Aorta (tissue), 5 donors: Measurements from ENCODE around the gene TNFAIP2. TPM values are rescaled to one million over a fixed set of nuclear protein-coding genes. Genes with fewer than 3 reads are reported as not detected.
"Not testable (repeated sequence)": the region's sequence is repeated elsewhere in the genome, so short reads cannot be mapped to it uniquely, and the experiment has no call there.

Experiments used
- ATAC-seq: fragments of 200-7000 bp; cut with Tn5 transposase; one replicate; pipeline ENCODE4 v1.9.1; 2022; ENCODE audit warnings: moderate library complexity; ENCODE audit not compliant: low FRiP score
- DNase-seq, 2 donors: peaks; one replicate each; pipeline ENCODE4 v3.0.0-alpha.2; 2020
- H3K27ac ChIP-seq, 2 donors: one replicate each; pipeline ENCODE4 v1.5.1; 2013; ENCODE audit warnings: low read length in 2 of 2, mild to moderate bottlenecking in 2 of 2, moderate library complexity in 2 of 2, control low read depth in 1 of 2, inconsistent platforms in 1 of 2, low read depth in 1 of 2
- H3K27me3 ChIP-seq, 2 donors: one replicate each; pipeline ENCODE4 v1.6.1; 2013; ENCODE audit warnings: control low read depth in 1 of 2, low read length in 1 of 2, mild to moderate bottlenecking in 1 of 2, moderate library complexity in 1 of 2; ENCODE audit not compliant: insufficient read depth in 2 of 2, control insufficient read depth in 1 of 2
- H3K36me3 ChIP-seq, 2 donors: one replicate each; pipeline ENCODE4 v1.6.1; 2013; ENCODE audit warnings: control low read depth in 1 of 2, low read length in 1 of 2, mild to moderate bottlenecking in 1 of 2; ENCODE audit not compliant: insufficient read depth in 2 of 2, control insufficient read depth in 1 of 2
- H3K4me1 ChIP-seq, 2 donors: one replicate each; pipeline ENCODE4 v1.6.1; 2013; ENCODE audit warnings: low read length in 2 of 2, control low read depth in 1 of 2, mild to moderate bottlenecking in 1 of 2, moderate library complexity in 1 of 2; ENCODE audit not compliant: insufficient read depth in 2 of 2, control insufficient read depth in 1 of 2
- H3K4me3 ChIP-seq, 2 donors: one replicate each; pipeline ENCODE4 v1.5.1; 2013; ENCODE audit warnings: low read length in 2 of 2, control low read depth in 1 of 2, mild to moderate bottlenecking in 1 of 2
- H3K9me3 ChIP-seq: one replicate; pipeline ENCODE4 v1.6.1; 2013; ENCODE audit warnings: mild to moderate bottlenecking, low read length; ENCODE audit not compliant: control insufficient read depth
- WGBS, 2 donors: extraction: QIAGEN DNeasy Blood & Tissue Kit; methylation state at CpG; one replicate each; pipeline ENCODE4 v1.1.7; 2013; 5-methylcytosine and 5-hydroxymethylcytosine counted together
- intact Hi-C, 2 donors: fragments of 100-400 bp; cut with DNase I; formaldehyde crosslinking; loops; one replicate each; pipeline versions ENCODE4 v1.14.2 to v1.15.0; 2022
- polyA plus RNA-seq, 2 donors: library from polyadenylated mRNA; stranded (reverse); fragments of 200-250 nt; gene quantifications; one replicate each; pipeline ENCODE4 v1.2.3, GENCODE V29; 2013
- total RNA-seq, 2 donors: library from RNA; stranded (reverse); fragmentation: NEBNext Ultra II Directional; extraction: Animal tissue kit (Norgen Biotek cat#: 25700); gene quantifications; one replicate each; pipeline ENCODE4 v1.2.1, GENCODE V29; 2021
- donor health status: healthy with polysubstance abuse.
- donor health status: Bipolar disorder and iron deficiency.
- donor health status: DM: no; HTN: no; CAD: no.
- donor health status: DM: no; HTN: no; CAD: no.
- donor health status: DM: yes; HTN: yes; CAD: no.

Gene TNFAIP2
- total and polyA plus RNA-seq, 4 donors = 26.8 to 219 (median 89.0) TPM

DNA sequence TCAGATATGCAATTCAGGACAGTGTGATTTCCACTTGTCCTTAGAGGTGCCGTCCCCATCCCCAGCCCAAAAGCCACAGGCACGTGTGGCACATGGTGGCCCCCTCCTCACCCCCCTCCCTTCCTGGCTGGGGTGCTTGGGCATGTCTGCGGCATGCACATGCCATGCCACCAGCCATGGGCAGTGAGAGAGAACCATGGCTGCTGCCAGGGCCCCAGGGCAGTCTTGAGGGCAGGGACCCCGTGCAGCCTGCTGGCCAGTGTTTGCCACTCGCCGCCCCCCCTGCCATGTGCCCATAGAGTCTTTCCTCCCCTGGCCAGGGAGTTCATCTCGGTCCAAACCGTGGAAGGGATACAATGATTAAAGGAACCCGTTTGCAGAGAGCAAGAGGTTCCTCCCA is 41.5 kb downstream of the TNFAIP2 start:
- DNase-seq (no peak), ATAC-seq (no peak)
- Histone ChIP-seq H3K36me3 (no peaks in the 10 kb centered on the region), H3K27me3 (no peaks in the 10 kb centered on the region), H3K4me3 (no peak overlapping the region), H3K9me3 (no peaks in the 10 kb centered on the region), H3K27ac (no peak overlapping the region), H3K4me1 (no peaks in the 10 kb centered on the region)
- WGBS, 2 donors = 64 to 75% methylated on average over 9 of the region's 9 CpGs
- intact Hi-C loops = no loop called here

GRCh38 chr14:103165323-103165722 is 42.1 kb downstream of the TNFAIP2 start:
- WGBS, 2 donors = 84 to 89% methylated on average over 6 of the region's 6 CpGs
- no peak for DNase-seq
- Histone ChIP-seq H3K27me3 (no peaks in the 10 kb centered on the region), H3K4me1 (no peaks in the 10 kb centered on the region), H3K27ac (no peak overlapping the region), H3K9me3 (no peaks in the 10 kb centered on the region), H3K36me3 (no peaks in the 10 kb centered on the region), H3K4me3 (no peak overlapping the region)
- intact Hi-C loops = no loop called here
- ATAC-seq = no peak

DNA sequence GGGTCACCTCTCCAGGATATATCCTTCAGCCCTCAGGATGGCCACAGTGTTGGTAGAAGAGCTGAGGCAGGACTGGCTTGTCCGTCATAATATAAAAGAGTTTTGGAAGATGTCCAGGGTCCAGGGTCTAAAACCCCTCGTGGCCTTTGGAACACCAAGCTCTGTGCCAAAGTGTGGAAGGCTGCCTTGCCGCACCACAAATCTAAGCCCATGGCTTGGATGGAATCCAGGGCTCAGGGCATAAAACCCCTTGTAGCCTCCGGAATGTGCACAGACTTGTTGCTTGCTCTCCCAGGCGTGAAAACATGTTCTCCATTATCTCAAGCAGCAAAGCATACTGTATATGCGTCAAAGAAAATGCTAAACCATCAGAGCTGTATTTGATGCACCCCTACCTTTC is 46.7 kb downstream of the TNFAIP2 start:
- Histone ChIP-seq H3K4me1 (no peaks in the 10 kb centered on the region), H3K36me3 (no peaks in the 10 kb centered on the region), H3K27me3 (no peaks in the 10 kb centered on the region), H3K27ac (no peak overlapping the region), H3K4me3 (no peak overlapping the region), H3K9me3 (peaks cover 2% of the 10 kb centered on the region)
- intact Hi-C loops = no loop called here
- DNase-seq (no peak), ATAC-seq (no peak)
- WGBS, 2 donors = 89 to 91% methylated on average over 6 of the region's 6 CpGs

DNA sequence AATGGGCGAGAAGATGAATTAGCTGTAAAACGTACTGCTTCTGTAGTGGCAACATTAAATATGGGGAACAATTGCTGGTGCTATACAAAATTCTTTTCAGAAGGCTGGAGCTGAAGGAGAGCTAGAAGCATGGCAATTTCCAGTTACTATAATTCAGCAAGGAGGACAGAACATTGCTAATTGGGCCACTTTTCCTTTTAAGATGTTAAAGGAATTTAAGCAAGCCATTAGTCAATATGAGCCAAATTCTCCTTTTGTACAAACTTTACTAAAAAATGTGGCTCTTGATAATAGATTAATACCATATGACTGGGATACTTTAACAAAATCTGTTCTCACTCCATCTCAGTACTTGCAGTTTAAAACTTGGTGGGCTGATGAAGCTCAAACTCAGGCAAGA is 47.9 kb downstream of the TNFAIP2 start:
- H3K27me3 ChIP-seq, intact Hi-C loops, ATAC-seq, H3K27ac ChIP-seq, H3K4me1 ChIP-seq, DNase-seq, H3K4me3 ChIP-seq, H3K36me3 ChIP-seq: not testable (repeated sequence)
- WGBS, 2 donors = 71 to 76% methylated on average over 2 of the region's 2 CpGs
- peaks cover 10% of the 10 kb centered on the region for H3K9me3 ChIP-seq

DNA sequence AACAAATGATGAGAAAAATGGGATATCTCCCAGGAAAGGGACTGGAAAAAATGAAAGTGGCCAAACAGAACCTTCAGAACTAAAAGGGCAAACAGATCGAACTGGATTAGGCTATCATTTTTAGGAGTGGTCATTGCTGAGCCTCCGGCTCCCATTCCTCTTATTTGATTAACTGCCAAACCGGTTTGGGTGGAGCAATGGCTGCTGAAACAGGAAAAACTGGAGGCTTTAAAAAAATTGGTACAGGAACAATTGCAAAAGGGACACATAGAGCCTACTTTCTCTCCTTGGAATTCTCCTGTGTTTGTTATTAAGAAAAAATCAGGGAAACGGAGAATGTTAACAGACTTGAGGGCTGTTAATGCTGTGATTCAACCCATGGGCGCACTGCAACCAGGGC is 49.7 kb downstream of the TNFAIP2 start:
- DNase-seq (no peak), ATAC-seq (no peak)
- H3K4me3 ChIP-seq = no peak overlapping the region
- no peak overlapping the region for H3K27ac ChIP-seq
- no peaks in the 10 kb centered on the region for H3K36me3 ChIP-seq
- intact Hi-C loops = no loop called here
- H3K4me1 ChIP-seq = no peaks in the 10 kb centered on the region
- peaks cover 10% of the 10 kb centered on the region for H3K9me3 ChIP-seq
- no peaks in the 10 kb centered on the region for H3K27me3 ChIP-seq
- WGBS, 2 donors = 72 to 73% methylated on average over 5 of the region's 5 CpGs

DNA sequence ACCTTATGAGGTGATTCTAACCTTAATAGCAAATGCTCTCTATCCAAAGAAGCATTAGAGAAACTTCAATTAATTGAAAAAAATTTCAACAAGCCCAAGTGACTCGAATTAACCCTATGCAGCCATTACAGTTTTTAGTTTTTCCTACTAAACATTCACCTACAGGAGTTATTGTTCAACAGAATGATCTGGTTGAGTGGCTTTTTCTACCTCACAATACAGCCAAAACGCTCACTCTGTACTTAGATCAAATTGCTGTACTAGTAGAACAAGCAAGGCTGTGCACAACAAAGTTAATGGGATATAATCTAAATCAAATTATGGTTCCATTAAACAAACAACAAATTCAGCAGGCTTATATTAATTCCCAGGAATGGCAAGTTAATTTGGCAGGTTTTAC is 50.6 kb downstream of the TNFAIP2 start:
- H3K9me3 ChIP-seq = peaks cover 10% of the 10 kb centered on the region
- DNase-seq, H3K27me3 ChIP-seq, ATAC-seq, H3K4me3 ChIP-seq, intact Hi-C loops, H3K36me3 ChIP-seq, H3K27ac ChIP-seq, H3K4me1 ChIP-seq: not testable (repeated sequence)
- WGBS, 2 donors = 44 to 52% methylated on average over 2 of the region's 2 CpGs

DNA sequence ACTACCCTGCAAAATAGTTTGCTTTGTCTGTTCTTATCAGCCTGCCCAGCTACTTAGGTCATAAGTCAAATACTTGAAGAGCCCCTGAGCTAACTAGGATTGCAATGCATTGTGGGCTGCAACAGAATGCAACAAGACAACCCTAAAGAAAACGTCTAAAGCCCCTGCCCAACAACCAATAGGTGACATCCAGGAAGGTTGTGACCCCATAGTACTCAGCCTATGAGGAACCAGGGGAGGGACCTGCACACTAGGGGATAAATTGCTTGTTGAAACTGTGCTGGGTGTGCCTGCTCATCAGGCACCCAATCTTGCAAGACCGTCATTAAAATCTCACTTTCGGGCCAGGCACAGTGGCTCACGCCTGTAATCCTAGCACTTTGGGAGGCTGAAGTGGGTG is 52.9 kb downstream of the TNFAIP2 start:
- intact Hi-C loops, H3K36me3 ChIP-seq, H3K27me3 ChIP-seq, H3K4me1 ChIP-seq, H3K27ac ChIP-seq, H3K4me3 ChIP-seq, ATAC-seq, DNase-seq: not testable (repeated sequence)
- H3K9me3 ChIP-seq = peaks cover 10% of the 10 kb centered on the region
- WGBS, 2 donors = 75 to 77% methylated on average over 4 of the region's 4 CpGs

DNA sequence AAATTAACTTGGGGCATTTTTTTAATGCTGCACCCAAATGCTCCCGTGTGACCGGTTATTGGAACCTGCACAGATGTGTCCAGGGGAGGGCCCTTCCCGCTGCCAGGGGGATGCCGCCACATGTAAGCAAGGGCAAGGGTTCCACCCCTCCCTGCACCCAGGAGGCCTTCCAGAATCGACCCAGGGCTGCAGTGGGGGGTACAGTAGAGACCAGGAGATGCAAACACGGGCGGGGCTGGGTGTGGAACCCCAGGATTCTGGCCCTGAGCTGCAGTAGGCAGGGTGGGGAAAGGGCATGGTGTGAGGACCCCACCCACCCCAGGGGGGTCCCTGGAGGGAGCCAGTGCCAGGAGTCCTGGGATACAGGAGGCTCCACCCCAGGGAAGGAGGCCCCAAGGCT is 54.1 kb downstream of the TNFAIP2 start:
- DNase-seq (no peak), ATAC-seq (no peak)
- H3K27me3 ChIP-seq = no peaks in the 10 kb centered on the region
- H3K27ac ChIP-seq = no peak overlapping the region
- WGBS, 2 donors = 80 to 89% methylated on average over 7 of the region's 7 CpGs
- no peaks in the 10 kb centered on the region for H3K36me3 ChIP-seq
- no peak overlapping the region for H3K4me3 ChIP-seq
- H3K4me1 ChIP-seq = no peaks in the 10 kb centered on the region
- peaks cover 9% of the 10 kb centered on the region for H3K9me3 ChIP-seq
- intact Hi-C loops = no loop called here

- 72 to 75% methylated on average over 6 of the region's 6 CpGs for WGBS, 2 donors
- no peak for DNase-seq
- H3K4me3 ChIP-seq = no peak overlapping the region
- H3K27me3 ChIP-seq = no peaks in the 10 kb centered on the region
- H3K9me3 ChIP-seq = peaks cover 8% of the 10 kb centered on the region
- no peak for ATAC-seq
- H3K36me3 ChIP-seq = no peaks in the 10 kb centered on the region
- no peaks in the 10 kb centered on the region for H3K4me1 ChIP-seq
- H3K27ac ChIP-seq = no peak overlapping the region
- intact Hi-C loops = no loop called here
Measured at GRCh38 chr14:103178521-103178920, 55.3 kb downstream of the TNFAIP2 start.
